ENCODE data around the gene GNPNAT1.

- TF ChIP-seq EZH2 (IDR thresholded peaks at IDR 0.05; ENCODE audit: low read depth) (no peak), CTCF (conservative IDR thresholded peaks at IDR 0.05) (no peak)
Measured at GRCh38 chr14:52767058-52767833, 24.2 kb downstream of the GNPNAT1 start.

Data from PC-9 (cell line).